IMR-90 (cell line): ENCODE results near the gene SLC25A31. TPM values are rescaled to one million over a fixed set of nuclear protein-coding genes. Genes with fewer than 3 reads are reported as not detected.

Experiments used
- ATAC-seq: fragments of 200-7000 bp; cut with Tn5 transposase; 2 replicates; pipeline ENCODE4 v1.9.1; 2020; ENCODE audit warnings: low read depth, mild to moderate bottlenecking, moderate library complexity
- BruUV-seq: library from RNA; stranded (reverse); fragments of 400-500 nt; replicated peaks from 2 replicates; lab custom pipeline; 2021; lab: Mats Ljungman, UMichigan
- CTCF ChIA-PET: fragments of 300-600 bp; formaldehyde crosslinking; extraction: SDS; loops from one replicate; lab custom pipeline; 2021; ENCODE audit warnings: antibody characterized with exemption; lab: Yijun Ruan, JAX
- POLR2A ChIA-PET: fragments of 300-600 bp; sonication (Branson Sonifier 250); formaldehyde crosslinking; loops from one replicate; lab custom pipeline; 2022; ENCODE audit warnings: antibody characterized with exemption; ENCODE audit not compliant: unreplicated experiment; lab: Charles Lee
- DNase-seq: peaks from one replicate; pipeline ENCODE4 v3.0.0; 2013
- H2AFZ ChIP-seq: replicated peaks from 2 replicates; pipeline ENCODE3; 2013; ENCODE audit warnings: low read length, mild to moderate bottlenecking; ENCODE audit not compliant: poor library complexity
- H2AK5ac ChIP-seq: 2 replicates; pipeline ENCODE4 v1.6.1; 2013; ENCODE audit warnings: low read depth, low read length, inconsistent platforms
- H2AK9ac ChIP-seq: replicated peaks from 2 replicates; pipeline ENCODE3; 2013; ENCODE audit warnings: mild to moderate bottlenecking, low read depth, low read length, moderate library complexity; ENCODE audit not compliant: poor library complexity
- H2BK120ac ChIP-seq: 2 replicates; pipeline ENCODE4 v1.6.1; 2013; ENCODE audit warnings: low read depth, low read length, inconsistent platforms
- H2BK15ac ChIP-seq: 3 replicates; pipeline ENCODE4 v1.6.1; 2013; ENCODE audit warnings: low read depth, low read length, inconsistent platforms
- H2BK20ac ChIP-seq: 2 replicates; pipeline ENCODE4 v1.6.1; 2013; ENCODE audit warnings: low read depth, mild to moderate bottlenecking, inconsistent platforms, low read length, moderate library complexity
- H2BK5ac ChIP-seq: 2 replicates; pipeline ENCODE4 v1.6.1; 2013; ENCODE audit warnings: mild to moderate bottlenecking, low read depth, low read length, inconsistent platforms; ENCODE audit not compliant: poor library complexity, severe bottlenecking
- H3K14ac ChIP-seq: replicated peaks from 2 replicates; pipeline ENCODE4 v1.6.1; 2013; ENCODE audit warnings: low read depth, low read length, inconsistent platforms
- H3K18ac ChIP-seq: 2 replicates; pipeline ENCODE4 v1.6.1; 2013; ENCODE audit warnings: low read depth, low read length, control low read depth
- H3K23ac ChIP-seq: 2 replicates; pipeline ENCODE4 v1.6.1; 2013; ENCODE audit warnings: low read depth, low read length, inconsistent platforms
- H3K27ac ChIP-seq: 2 replicates; pipeline ENCODE4 v1.5.1; 2013; ENCODE audit warnings: mild to moderate bottlenecking, control low read depth, low read length; ENCODE audit not compliant: insufficient read depth
- H3K27me3 ChIP-seq: 2 replicates; pipeline ENCODE4 v1.6.1; 2013; ENCODE audit warnings: low read length; ENCODE audit not compliant: control insufficient read depth, insufficient read depth
- H3K36me3 ChIP-seq: 2 replicates; pipeline ENCODE4 v1.6.1; 2013; ENCODE audit warnings: low read length, mixed read lengths; ENCODE audit not compliant: control insufficient read depth, insufficient read depth
- H3K4ac ChIP-seq: 2 replicates; pipeline ENCODE4 v1.6.1; 2013; ENCODE audit warnings: low read depth, low read length, inconsistent platforms
- H3K4me1 ChIP-seq: 2 replicates; pipeline ENCODE4 v1.6.1; 2013; ENCODE audit warnings: low read length, mixed read lengths; ENCODE audit not compliant: control insufficient read depth, insufficient read depth
- H3K4me2 ChIP-seq: 2 replicates; pipeline ENCODE4 v1.6.1; 2013; ENCODE audit warnings: low read depth, mild to moderate bottlenecking, control low read depth, low read length, moderate library complexity
- H3K4me3 ChIP-seq: 2 replicates; pipeline ENCODE4 v1.5.1; 2013; ENCODE audit warnings: low read depth, mild to moderate bottlenecking, control low read depth, low read length, moderate library complexity; ENCODE audit not compliant: insufficient read depth
- H3K56ac ChIP-seq: 2 replicates; pipeline ENCODE4 v1.6.1; 2013; ENCODE audit warnings: low read length, inconsistent platforms; ENCODE audit not compliant: insufficient read depth; ENCODE audit errors: extremely low read depth
- H3K79me1 ChIP-seq, 2 experiments: 2 replicates each; pipeline ENCODE4 v1.6.1; 2013; ENCODE audit warnings: low read length in 2 of 2, inconsistent platforms in 1 of 2, low read depth in 1 of 2
- H3K9ac ChIP-seq: 2 replicates; pipeline ENCODE4 v1.6.1; 2013; ENCODE audit warnings: low read depth, low read length, control low read depth
- H3K9me1 ChIP-seq: 2 replicates; pipeline ENCODE4 v1.6.1; 2013; ENCODE audit warnings: low read length, inconsistent platforms; ENCODE audit not compliant: insufficient read depth
- H3K9me3 ChIP-seq: 2 replicates; pipeline ENCODE4 v1.6.1; 2013; ENCODE audit warnings: low read length; ENCODE audit not compliant: control insufficient read depth, insufficient read depth
- H4K20me1 ChIP-seq: 2 replicates; pipeline ENCODE4 v1.6.1; 2013; ENCODE audit warnings: low read length, inconsistent platforms; ENCODE audit not compliant: insufficient read depth
- H4K5ac ChIP-seq: 2 replicates; pipeline ENCODE4 v1.6.1; 2013; ENCODE audit warnings: mild to moderate bottlenecking, low read depth, low read length, control low read depth
- H4K8ac ChIP-seq, 2 experiments: 2 replicates each; pipeline ENCODE4 v1.6.1; 2013; ENCODE audit warnings: low read depth in 2 of 2, low read length in 2 of 2, control low read depth in 1 of 2, inconsistent platforms in 1 of 2
- H4K91ac ChIP-seq: 2 replicates; pipeline ENCODE4 v1.6.1; 2013; ENCODE audit warnings: low read depth, low read length, inconsistent platforms; ENCODE audit not compliant: insufficient read depth
- BHLHE40 ChIP-seq: fragments of 150-350 bp; IDR thresholded peaks from 2 replicates; pipeline ENCODE4 v1.6.1; 2016; ENCODE audit warnings: mild to moderate bottlenecking, low read depth, low read length
- CEBPB ChIP-seq: IDR thresholded peaks from 2 replicates; pipeline ENCODE4 v1.6.1; 2012; ENCODE audit warnings: low read depth, low read length, improper control_type of control experiment
- CHD1 ChIP-seq: IDR thresholded peaks from 2 replicates; pipeline ENCODE4 v1.6.1; 2012; ENCODE audit warnings: low read depth, low read length, improper control_type of control experiment
- ELK1 ChIP-seq: fragments of 150-350 bp; IDR thresholded peaks from 2 replicates; pipeline ENCODE4 v1.6.1; 2016; ENCODE audit warnings: low read depth, mild to moderate bottlenecking, low read length, moderate library complexity, borderline replicate concordance
- FOS ChIP-seq: fragments of 150-350 bp; IDR thresholded peaks from 2 replicates; pipeline ENCODE4 v1.6.1; 2016; ENCODE audit warnings: low read depth, low read length
- MAFK ChIP-seq: IDR thresholded peaks from 2 replicates; pipeline ENCODE4 v1.6.1; 2012; ENCODE audit warnings: low read depth, low read length, improper control_type of control experiment
- MAZ ChIP-seq: IDR thresholded peaks from 2 replicates; pipeline ENCODE4 v1.6.1; 2012; ENCODE audit warnings: low read depth, mild to moderate bottlenecking, low read length, improper control_type of control experiment, moderate library complexity, borderline replicate concordance
- MXI1 ChIP-seq: IDR thresholded peaks from 2 replicates; pipeline ENCODE4 v1.6.1; 2012; ENCODE audit warnings: low read depth, mild to moderate bottlenecking, low read length, moderate library complexity, borderline replicate concordance
- NFE2L2 ChIP-seq: fragments of 150-350 bp; IDR thresholded peaks from 2 replicates; pipeline ENCODE4 v1.6.1; 2016; ENCODE audit warnings: low read depth, mild to moderate bottlenecking, low read length
- POLR2A ChIP-seq: IDR thresholded peaks from 2 replicates; pipeline ENCODE4 v1.6.1; 2012; ENCODE audit warnings: mild to moderate bottlenecking, low read depth, low read length
- RAD21 ChIP-seq: IDR thresholded peaks from 2 replicates; pipeline ENCODE4 v1.6.1; 2012; ENCODE audit warnings: low read length, improper control_type of control experiment
- RCOR1 ChIP-seq: IDR thresholded peaks from 2 replicates; pipeline ENCODE4 v1.6.1; 2012; ENCODE audit warnings: mild to moderate bottlenecking, low read length, improper control_type of control experiment; ENCODE audit not compliant: insufficient replicate concordance
- RFX5 ChIP-seq: IDR thresholded peaks from 2 replicates; pipeline ENCODE4 v1.8.0; 2012; ENCODE audit warnings: low read depth, mild to moderate bottlenecking, low read length, moderate library complexity
- SMC3 ChIP-seq: fragments of 150-350 bp; IDR thresholded peaks from 2 replicates; pipeline ENCODE4 v1.6.1; 2016; ENCODE audit warnings: low read depth, mild to moderate bottlenecking, antibody characterized with exemption, low read length, moderate library complexity
- WGBS, 2 experiments: methylation state at CpG; one replicate each; pipeline versions ENCODE4 v1.1.5 to v1.1.7; 2013; ENCODE audit warnings: missing lambda C conversion rate in 2 of 2; ENCODE audit not compliant: insufficient read length in 1 of 2; ENCODE audit errors: extremely low coverage in 2 of 2; 5-methylcytosine and 5-hydroxymethylcytosine counted together
- dilution Hi-C: fragments of 300-500 bp; cut with HindIII; formaldehyde crosslinking; loops from one replicate; pipeline ENCODE4 v1.14.3; 2018; ENCODE audit warnings: low sequenced_read_pairs; ENCODE audit not compliant: unreplicated experiment
- in situ Hi-C: fragments of 300-500 bp; cut with MboI; formaldehyde crosslinking; loops from 3 replicates; pipeline ENCODE4 v1.14.3; 2019; ENCODE audit warnings: low sequenced_read_pairs, inconsistent platforms, mixed read lengths
- intact Hi-C: fragments of 100-400 bp; cut with micrococcal nuclease; formaldehyde crosslinking; loops from 2 replicates; pipeline ENCODE4 v1.10.0; 2022
- polyA plus RNA-seq, 3 experiments: library from polyadenylated mRNA; depleted of rRNA; stranded (reverse); fragments of >200 nt; gene quantifications; 2 replicates each; pipeline ENCODE4 v1.2.3, GENCODE V29; 2012; ENCODE audit warnings: low replicate concordance in 1 of 3
- total RNA-seq: library from RNA; depleted of rRNA; stranded (reverse); fragments of >200 nt; gene quantifications from 2 replicates; pipeline ENCODE4 v1.2.3, GENCODE V29; 2012
- TF ChIP-seq, protein P1 (sequence below): fragments of 150-350 bp; IDR thresholded peaks from 2 replicates; pipeline ENCODE4 v1.6.1; 2017; ENCODE audit warnings: mild to moderate bottlenecking, antibody characterized with exemption, low read length, low read depth
- TF ChIP-seq, protein P2 (sequence below): conservative IDR thresholded peaks from 2 replicates; pipeline ENCODE4 v1.5.1; 2012; ENCODE audit warnings: mild to moderate bottlenecking, low read depth, low read length, improper control_type of control experiment

Gene SLC25A31
- total and polyA plus RNA-seq, 2 of the 4 experiments (the other 2 are of a cell fraction): not detected

DNA sequence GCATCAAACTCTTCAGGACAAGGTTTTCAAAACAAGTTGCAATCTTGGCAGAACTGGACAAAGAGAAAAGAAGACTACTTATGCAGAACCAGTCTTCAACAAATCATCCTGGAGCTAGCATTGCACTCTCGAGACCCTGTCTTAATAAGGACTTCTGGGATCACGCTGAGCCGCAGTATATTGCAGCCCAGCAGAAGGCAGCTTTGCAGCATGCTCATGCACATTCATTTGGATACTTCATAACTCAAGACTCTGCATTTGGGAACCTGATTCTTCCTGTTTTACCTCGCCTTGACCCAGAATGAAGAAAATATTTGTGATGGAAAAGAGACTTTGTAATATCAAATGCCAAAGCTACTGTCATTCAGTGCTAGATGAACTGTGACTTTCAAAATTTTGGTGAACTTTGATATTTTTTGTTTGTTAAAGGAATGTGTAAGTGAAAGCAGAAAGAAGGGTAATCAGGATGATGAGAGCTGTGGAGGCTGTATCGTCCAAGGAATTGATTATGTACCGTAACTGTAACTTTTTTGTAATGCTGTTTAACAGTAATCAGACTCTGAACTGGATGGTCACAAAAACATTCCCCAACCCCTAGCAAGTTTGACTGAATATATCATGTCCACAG is 79.1 kb downstream of the SLC25A31 start:
- 0 out of 2 replicates have a peak, but pooled peaks cover 4% of the 10 kb centered on the region for H3K9me1 ChIP-seq
- no peak overlapping the region for H2BK15ac ChIP-seq
- H3K36me3 ChIP-seq: no peaks in the 10 kb centered on the region
- no peak overlapping the region for H2BK20ac ChIP-seq
- H2AK9ac ChIP-seq: no peak overlapping the region
- H3K4me2 ChIP-seq: no peak overlapping the region
- H3K9ac ChIP-seq: no peak overlapping the region
- H4K5ac ChIP-seq: no peak overlapping the region
- no peaks in the 10 kb centered on the region for H3K9me3 ChIP-seq
- CTCF ChIA-PET: interaction anchor here (0.5 kb wide), 1 partner anchor 10 kb away, joined by 5 read pairs; no protein-coding TSS in a partner anchor
- intact Hi-C loops: loop anchor here (5.0 kb wide), 1 partner anchor 73 kb away; the partner anchor contains the start of gene PLK4
- no peaks in the 10 kb centered on the region for H4K20me1 ChIP-seq
- no peaks in the 10 kb centered on the region for H3K79me1 ChIP-seq
- H3K18ac ChIP-seq: no peak overlapping the region
- H3K14ac ChIP-seq: no peak overlapping the region
- H3K23ac ChIP-seq: no peak overlapping the region
- H2BK5ac ChIP-seq: no peak overlapping the region
- H4K91ac ChIP-seq: no peak overlapping the region
- H3K4me3 ChIP-seq: no peak overlapping the region
- no peak overlapping the region for H4K8ac ChIP-seq
- no peak overlapping the region for H3K27ac ChIP-seq
- dilution Hi-C loops: no loop called here
- BruUV-seq: no TSS peak
- no peak overlapping the region for H3K4ac ChIP-seq
- no peaks in the 10 kb centered on the region for H3K4me1 ChIP-seq
- no peak overlapping the region for H2AFZ ChIP-seq
- TF ChIP-seq RCOR1: no peak
- no peak for TF ChIP-seq POLR2A
- no peak for TF ChIP-seq MXI1
- TF ChIP-seq SMC3: no peak
- no peak for TF ChIP-seq NFE2L2
- no peak for TF ChIP-seq FOS
- no peak for TF ChIP-seq RFX5
- TF ChIP-seq BHLHE40: no peak
- TF ChIP-seq, protein P1, sequence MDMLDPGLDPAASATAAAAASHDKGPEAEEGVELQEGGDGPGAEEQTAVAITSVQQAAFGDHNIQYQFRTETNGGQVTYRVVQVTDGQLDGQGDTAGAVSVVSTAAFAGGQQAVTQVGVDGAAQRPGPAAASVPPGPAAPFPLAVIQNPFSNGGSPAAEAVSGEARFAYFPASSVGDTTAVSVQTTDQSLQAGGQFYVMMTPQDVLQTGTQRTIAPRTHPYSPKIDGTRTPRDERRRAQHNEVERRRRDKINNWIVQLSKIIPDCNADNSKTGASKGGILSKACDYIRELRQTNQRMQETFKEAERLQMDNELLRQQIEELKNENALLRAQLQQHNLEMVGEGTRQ: no peak
- TF ChIP-seq CHD1: no peak
- TF ChIP-seq ELK1: no peak
- peak; percentile 27; the same call in 1 of the 2 replicates for TF ChIP-seq RAD21
- TF ChIP-seq, protein P2, sequence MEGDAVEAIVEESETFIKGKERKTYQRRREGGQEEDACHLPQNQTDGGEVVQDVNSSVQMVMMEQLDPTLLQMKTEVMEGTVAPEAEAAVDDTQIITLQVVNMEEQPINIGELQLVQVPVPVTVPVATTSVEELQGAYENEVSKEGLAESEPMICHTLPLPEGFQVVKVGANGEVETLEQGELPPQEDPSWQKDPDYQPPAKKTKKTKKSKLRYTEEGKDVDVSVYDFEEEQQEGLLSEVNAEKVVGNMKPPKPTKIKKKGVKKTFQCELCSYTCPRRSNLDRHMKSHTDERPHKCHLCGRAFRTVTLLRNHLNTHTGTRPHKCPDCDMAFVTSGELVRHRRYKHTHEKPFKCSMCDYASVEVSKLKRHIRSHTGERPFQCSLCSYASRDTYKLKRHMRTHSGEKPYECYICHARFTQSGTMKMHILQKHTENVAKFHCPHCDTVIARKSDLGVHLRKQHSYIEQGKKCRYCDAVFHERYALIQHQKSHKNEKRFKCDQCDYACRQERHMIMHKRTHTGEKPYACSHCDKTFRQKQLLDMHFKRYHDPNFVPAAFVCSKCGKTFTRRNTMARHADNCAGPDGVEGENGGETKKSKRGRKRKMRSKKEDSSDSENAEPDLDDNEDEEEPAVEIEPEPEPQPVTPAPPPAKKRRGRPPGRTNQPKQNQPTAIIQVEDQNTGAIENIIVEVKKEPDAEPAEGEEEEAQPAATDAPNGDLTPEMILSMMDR: peak; percentile 25; the same call in 1 of the 2 replicates
- TF ChIP-seq CEBPB: no peak
- TF ChIP-seq MAZ: no peak
- TF ChIP-seq MAFK: no peak
- H3K27me3 ChIP-seq: no peaks in the 10 kb centered on the region
- DNase-seq: peak; percentile 29
- peak; percentile 60 for ATAC-seq
- H3K56ac ChIP-seq: no peak overlapping the region
- H2BK120ac ChIP-seq: no peak overlapping the region
- 40% methylated on average over 1 of the region's 6 CpGs; no CpG with 5 or more reads in 1 of the 2 experiments for WGBS, 2 experiments
- POLR2A ChIA-PET: no interaction called here
- in situ Hi-C loops: no loop called here
- no peak overlapping the region for H2AK5ac ChIP-seq
